ENCODE data around the gene MT2A. TPM values are rescaled to one million over a fixed set of nuclear protein-coding genes. Genes with fewer than 3 reads are reported as not detected.
"Not testable (repeated sequence)": the region's sequence is repeated elsewhere in the genome, so short reads cannot be mapped to it uniquely, and the experiment has no call there.

Gene MT2A
- total and polyA plus RNA-seq, 8 donors = 71.0 to 495 (median 198) TPM

DNA sequence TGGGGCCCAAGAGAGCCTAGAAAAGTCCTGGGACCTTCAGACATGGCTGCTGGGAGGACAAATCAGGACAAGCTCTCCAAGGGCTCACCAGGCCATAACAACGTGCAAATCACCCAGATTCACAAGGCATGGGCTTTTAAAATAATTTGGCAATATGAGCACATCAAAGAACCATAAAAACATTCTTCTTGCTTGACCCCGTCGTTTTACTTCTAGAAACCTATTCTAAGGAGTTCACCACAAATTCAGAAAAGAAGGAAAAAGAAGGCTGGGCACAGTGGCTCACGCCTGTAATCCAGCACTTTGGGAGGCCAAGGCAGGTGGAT lies 31.1 kb upstream of the MT2A start:
- intact Hi-C loops (cut with DNase I) = no loop called here
- FAIRE-seq = no peak
- TF ChIP-seq, protein P1, sequence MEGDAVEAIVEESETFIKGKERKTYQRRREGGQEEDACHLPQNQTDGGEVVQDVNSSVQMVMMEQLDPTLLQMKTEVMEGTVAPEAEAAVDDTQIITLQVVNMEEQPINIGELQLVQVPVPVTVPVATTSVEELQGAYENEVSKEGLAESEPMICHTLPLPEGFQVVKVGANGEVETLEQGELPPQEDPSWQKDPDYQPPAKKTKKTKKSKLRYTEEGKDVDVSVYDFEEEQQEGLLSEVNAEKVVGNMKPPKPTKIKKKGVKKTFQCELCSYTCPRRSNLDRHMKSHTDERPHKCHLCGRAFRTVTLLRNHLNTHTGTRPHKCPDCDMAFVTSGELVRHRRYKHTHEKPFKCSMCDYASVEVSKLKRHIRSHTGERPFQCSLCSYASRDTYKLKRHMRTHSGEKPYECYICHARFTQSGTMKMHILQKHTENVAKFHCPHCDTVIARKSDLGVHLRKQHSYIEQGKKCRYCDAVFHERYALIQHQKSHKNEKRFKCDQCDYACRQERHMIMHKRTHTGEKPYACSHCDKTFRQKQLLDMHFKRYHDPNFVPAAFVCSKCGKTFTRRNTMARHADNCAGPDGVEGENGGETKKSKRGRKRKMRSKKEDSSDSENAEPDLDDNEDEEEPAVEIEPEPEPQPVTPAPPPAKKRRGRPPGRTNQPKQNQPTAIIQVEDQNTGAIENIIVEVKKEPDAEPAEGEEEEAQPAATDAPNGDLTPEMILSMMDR (IDR thresholded peaks at IDR 0.05) = no peak

DNA sequence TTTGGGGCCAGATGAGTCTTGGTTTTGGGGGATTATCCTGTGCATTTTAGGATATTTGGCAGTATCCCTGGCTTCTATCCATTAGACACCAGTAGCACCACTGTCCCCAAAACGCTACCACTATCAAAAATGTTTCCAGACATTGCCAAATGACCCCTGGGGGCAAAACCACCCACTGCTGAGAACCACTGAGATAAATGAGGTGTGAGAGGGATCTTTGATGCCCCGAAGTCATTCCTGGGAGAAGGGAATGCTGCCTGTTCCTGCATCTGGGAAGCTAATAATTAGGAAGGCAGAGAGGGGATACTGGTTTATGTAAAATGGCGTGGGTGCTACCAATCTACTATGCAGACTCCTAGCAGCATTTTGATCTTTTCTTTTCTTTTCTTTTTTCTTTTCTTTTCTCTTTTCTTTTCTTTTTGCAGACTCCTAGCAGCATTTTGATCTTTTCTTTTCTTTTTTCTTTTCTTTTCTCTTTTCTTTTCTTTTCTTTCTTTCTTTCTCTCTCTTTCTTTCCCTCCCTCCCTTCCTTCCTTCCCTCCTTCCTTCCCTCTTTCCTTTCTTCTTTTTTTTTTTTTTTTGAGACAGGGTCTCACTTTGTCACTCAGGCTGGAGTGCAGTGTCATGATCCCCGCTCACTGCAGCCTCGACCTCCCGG lies 27.9 kb upstream of the MT2A start:
- intact Hi-C loops (cut with DNase I) = loop anchor here in 1 of 3 donors (10.0 kb wide), 1 partner anchor 124 kb away; no protein-coding TSS in a partner anchor
- no peaks in the 10 kb centered on the region for H3K9me3 ChIP-seq
- no peak overlapping the region for H3K27ac ChIP-seq
- ATAC-seq (no peak), DNase-seq (no peak), FAIRE-seq (no peak)
- no peak overlapping the region for H3K4me3 ChIP-seq
- TF ChIP-seq, protein P1 (IDR thresholded peaks at IDR 0.05) = no peak
- H3K4me1 ChIP-seq = no peaks in the 10 kb centered on the region
- H3K27me3 ChIP-seq = no peaks in the 10 kb centered on the region
- 77 to 89% methylated on average over 6 of the region's 6 CpGs for WGBS, 2 donors
- no peaks in the 10 kb centered on the region for H3K36me3 ChIP-seq

More for the DNA sequence above, 31.1 kb upstream of the MT2A start:
- ATAC-seq (no peak), DNase-seq (no peak)
- Histone ChIP-seq H3K27ac (no peak overlapping the region), H3K36me3 (no peaks in the 10 kb centered on the region), H3K4me1 (no peaks in the 10 kb centered on the region), H3K27me3 (no peaks in the 10 kb centered on the region), H3K9me3 (no peaks in the 10 kb centered on the region), H3K4me3 (no peak overlapping the region)
- WGBS, 2 donors = 54 to 63% methylated on average over 4 of the region's 4 CpGs

DNA sequence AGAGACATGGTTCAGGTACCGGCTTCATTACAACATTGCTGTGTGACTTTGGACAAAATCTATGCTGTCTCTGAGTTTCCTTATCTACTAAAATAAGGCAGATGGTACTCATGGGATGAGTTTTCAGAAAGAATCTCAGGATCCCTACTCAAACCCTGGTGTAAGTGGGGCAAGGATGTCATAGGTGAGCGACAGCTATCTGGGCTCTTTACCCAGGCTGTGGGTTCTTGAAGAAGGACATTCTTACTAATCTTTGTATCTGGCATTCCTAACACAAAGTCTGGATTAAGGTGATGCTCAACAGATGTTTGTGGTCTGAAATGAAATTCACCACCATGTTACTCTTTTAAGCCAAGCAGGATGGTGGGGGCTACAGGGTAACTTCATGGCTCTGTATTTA lies 25.5 kb upstream of the MT2A start:
- not testable (repeated sequence) for H3K9me3 ChIP-seq, DNase-seq, H3K4me1 ChIP-seq, H3K27me3 ChIP-seq, H3K36me3 ChIP-seq, H3K4me3 ChIP-seq, ATAC-seq, H3K27ac ChIP-seq, FAIRE-seq
- WGBS, 2 donors = 80 to 94% methylated on average over 2 of the region's 2 CpGs
- intact Hi-C loops (cut with DNase I) = loop anchor here in 1 of 3 donors (10.0 kb wide), 1 partner anchor 122 kb away; no protein-coding TSS in a partner anchor

DNA sequence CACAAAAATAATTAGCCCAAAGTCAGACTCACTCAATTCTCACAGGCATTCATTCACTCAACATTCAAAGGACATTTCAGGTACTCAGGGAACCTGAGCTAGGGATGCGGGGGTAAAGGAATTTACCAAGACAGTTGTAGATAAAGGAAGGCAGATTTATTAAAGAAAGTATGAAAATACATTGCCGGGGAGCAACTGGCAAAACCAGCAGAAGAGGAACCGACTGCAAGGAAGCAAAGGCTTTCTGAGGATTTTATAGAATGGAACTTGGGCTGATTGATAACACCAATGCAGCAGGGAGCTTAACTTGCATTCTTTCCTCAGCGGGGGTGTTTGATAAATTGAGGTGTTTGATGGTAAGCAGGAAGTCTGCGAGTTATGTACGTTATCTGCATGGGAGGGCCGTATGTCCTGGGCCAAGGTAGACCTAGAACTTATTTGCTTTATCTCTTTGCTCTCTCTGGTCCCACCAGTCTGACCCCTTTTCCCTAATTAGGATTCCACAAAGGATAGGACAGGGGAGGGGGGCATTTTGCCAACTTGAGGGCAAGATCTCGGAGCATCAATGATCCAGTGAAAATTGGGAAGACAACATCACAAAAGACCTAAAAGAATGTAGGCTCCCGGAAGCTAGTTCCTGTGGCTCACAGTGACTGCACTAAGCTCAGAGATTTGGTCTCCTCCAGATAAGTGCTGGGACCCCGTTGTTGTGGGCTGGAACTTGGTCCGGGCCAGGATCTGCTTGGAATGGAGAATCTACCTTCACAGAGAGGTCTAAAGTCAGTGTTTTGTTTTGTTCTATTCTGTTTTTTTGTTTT lies 24.8 kb upstream of the MT2A start:
- FAIRE-seq = no peak
- no peaks in the 10 kb centered on the region for H3K27me3 ChIP-seq
- no peak for ATAC-seq
- H3K36me3 ChIP-seq = no peaks in the 10 kb centered on the region
- H3K9me3 ChIP-seq = no peaks in the 10 kb centered on the region
- intact Hi-C loops (cut with DNase I) = loop anchor here in 1 of 3 donors (10.0 kb wide), 1 partner anchor 121 kb away; no protein-coding TSS in a partner anchor
- no peak overlapping the region for H3K27ac ChIP-seq
- TF ChIP-seq, protein P1 (IDR thresholded peaks at IDR 0.05) = no peak
- H3K4me1 ChIP-seq = no peaks in the 10 kb centered on the region
- WGBS, 2 donors = 48 to 53% methylated on average over 11 of the region's 11 CpGs
- no peak overlapping the region for H3K4me3 ChIP-seq
- DNase-seq = no peak

DNA sequence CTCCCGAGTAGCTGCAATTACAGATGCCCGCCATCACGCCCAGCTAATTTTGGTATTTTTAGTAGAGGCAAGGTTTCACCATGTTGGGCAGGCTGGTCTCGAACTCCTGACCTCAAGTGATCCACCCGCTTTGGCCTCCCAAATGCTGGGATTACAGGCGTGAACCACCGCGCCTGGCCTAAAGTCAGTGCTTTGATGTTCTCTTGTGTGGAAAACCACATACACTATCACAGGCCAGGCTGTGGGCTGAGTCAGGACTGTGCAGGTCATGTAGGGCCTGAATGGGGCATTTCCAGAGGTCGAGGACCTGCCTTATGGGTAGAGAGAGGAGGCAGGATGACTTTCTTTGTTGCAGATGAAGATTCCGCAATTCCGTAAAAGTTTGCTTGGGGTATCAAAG lies 24.1 kb upstream of the MT2A start:
- H3K27me3 ChIP-seq = no peaks in the 10 kb centered on the region
- no peaks in the 10 kb centered on the region for H3K36me3 ChIP-seq
- TF ChIP-seq, protein P1 (IDR thresholded peaks at IDR 0.05) = no peak
- intact Hi-C loops (cut with DNase I) = loop anchor here in 1 of 3 donors (10.0 kb wide), 1 partner anchor 121 kb away; no protein-coding TSS in a partner anchor
- no peaks in the 10 kb centered on the region for H3K9me3 ChIP-seq
- no peak overlapping the region for H3K4me3 ChIP-seq
- no peaks in the 10 kb centered on the region for H3K4me1 ChIP-seq
- WGBS, 2 donors = 79 to 86% methylated on average over 11 of the region's 11 CpGs
- DNase-seq = no peak
- no peak for ATAC-seq
- FAIRE-seq = no peak
- H3K27ac ChIP-seq = no peak overlapping the region
